ENCODE data around the gene POU4F2. TPM values are rescaled to one million over a fixed set of nuclear protein-coding genes. Genes with fewer than 3 reads are reported as not detected.

POU4F2 gene
- total and polyA plus RNA-seq, 2 donors (not counting 3 experiments of a cell fraction or from before 2014, with no cell fraction given), result not detected

GRCh38 chr4:146639506-146639932, 826 bp downstream of the POU4F2 start:
- no peak for FAIRE-seq
- Histone ChIP-seq H3K4me2 (ENCODE audit: insufficient read depth, low read length) (no peak overlapping the region), H2AFZ (ENCODE audit: low read depth, low read length) (no peak overlapping the region), H3K27ac (ENCODE audit: insufficient read depth, low read depth, low read length) (no peak overlapping the region), H3K4me3 (replicated peaks in 1 of 3; ENCODE audit: insufficient read depth in 1 of 3, low read depth in 1 of 3, low read length in 3 of 3) (no peak overlapping the region), H3K27me3 (ENCODE audit: control insufficient read depth in 2 of 2, insufficient read depth in 2 of 2, low read length in 2 of 2) (peaks cover 64 to 91% of the 10 kb centered on the region in 2 experiments), H3K79me2 (ENCODE audit: control insufficient read depth, insufficient read depth, low read length) (no peaks in the 10 kb centered on the region), H3K9ac (replicated peaks; ENCODE audit: extremely low read depth, insufficient read depth, low read length) (no peak overlapping the region), H3K36me3 (ENCODE audit: control insufficient read depth in 2 of 2, extremely low read depth in 1 of 2, insufficient read depth in 2 of 2, low read length in 2 of 2) (no peaks in the 10 kb centered on the region), H3K9me3 (replicated peaks; ENCODE audit: control insufficient read depth, insufficient read depth, low read length) (no peaks in the 10 kb centered on the region), H3K9me1 (replicated peaks; ENCODE audit: control insufficient read depth, extremely low read depth, insufficient read depth, low read length) (no peaks in the 10 kb centered on the region), H4K20me1 (replicated peaks; ENCODE audit: control insufficient read depth, extremely low read depth, insufficient read depth, low read length) (no peaks in the 10 kb centered on the region), H3K4me1 (ENCODE audit: control insufficient read depth, extremely low read depth, insufficient read depth, low read length) (peaks cover 3% of the 10 kb centered on the region)
- TF ChIP-seq GATA2 (IDR thresholded peaks at IDR 0.05; ENCODE audit: insufficient read depth, insufficient read length, low read depth, low read length), result no peak
- TF ChIP-seq MAX (IDR thresholded peaks at IDR 0.05; ENCODE audit: insufficient read depth, insufficient read length), result no peak
- TF ChIP-seq MYC (IDR thresholded peaks at IDR 0.05; ENCODE audit: low read depth, low read length), result no peak
- no peak for TF ChIP-seq JUN (IDR thresholded peaks at IDR 0.05; ENCODE audit: borderline replicate concordance, insufficient read depth, insufficient read length, low read depth)
- TF ChIP-seq EZH2 (IDR thresholded peaks at IDR 0.05; ENCODE audit: borderline replicate concordance, low read depth, low read length, severe bottlenecking), result no peak
- no peak for TF ChIP-seq POLR2A (IDR thresholded peaks at IDR 0.05; ENCODE audit: low read depth, low read length)
- no peak for TF ChIP-seq POLR2AphosphoS5 (IDR thresholded peaks at IDR 0.05; ENCODE audit: insufficient read depth, low read depth, low read length)
- no peak for TF ChIP-seq FOS (IDR thresholded peaks at IDR 0.05; ENCODE audit: borderline replicate concordance, insufficient read depth, low read length)
- TF ChIP-seq, protein P1, sequence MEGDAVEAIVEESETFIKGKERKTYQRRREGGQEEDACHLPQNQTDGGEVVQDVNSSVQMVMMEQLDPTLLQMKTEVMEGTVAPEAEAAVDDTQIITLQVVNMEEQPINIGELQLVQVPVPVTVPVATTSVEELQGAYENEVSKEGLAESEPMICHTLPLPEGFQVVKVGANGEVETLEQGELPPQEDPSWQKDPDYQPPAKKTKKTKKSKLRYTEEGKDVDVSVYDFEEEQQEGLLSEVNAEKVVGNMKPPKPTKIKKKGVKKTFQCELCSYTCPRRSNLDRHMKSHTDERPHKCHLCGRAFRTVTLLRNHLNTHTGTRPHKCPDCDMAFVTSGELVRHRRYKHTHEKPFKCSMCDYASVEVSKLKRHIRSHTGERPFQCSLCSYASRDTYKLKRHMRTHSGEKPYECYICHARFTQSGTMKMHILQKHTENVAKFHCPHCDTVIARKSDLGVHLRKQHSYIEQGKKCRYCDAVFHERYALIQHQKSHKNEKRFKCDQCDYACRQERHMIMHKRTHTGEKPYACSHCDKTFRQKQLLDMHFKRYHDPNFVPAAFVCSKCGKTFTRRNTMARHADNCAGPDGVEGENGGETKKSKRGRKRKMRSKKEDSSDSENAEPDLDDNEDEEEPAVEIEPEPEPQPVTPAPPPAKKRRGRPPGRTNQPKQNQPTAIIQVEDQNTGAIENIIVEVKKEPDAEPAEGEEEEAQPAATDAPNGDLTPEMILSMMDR (IDR thresholded peaks at IDR 0.05; ENCODE audit: extremely low read depth in 1 of 2, insufficient read depth in 1 of 2, low read depth in 1 of 2, low read length in 2 of 2), result no peak
- CTCF ChIA-PET, result no interaction called here
- POLR2A ChIA-PET, result no interaction called here
- no TSS peak for BruUV-seq (replicated peaks)
- dilution Hi-C loops (cut with MboI; ENCODE audit: extremely low pct_ligation_motif_present, low sequenced_read_pairs), result no loop called here
- intact Hi-C loops (cut with micrococcal nuclease), result loop anchor here (5.0 kb wide), 1 partner anchor 297 kb away; no protein-coding TSS in a partner anchor
- no peak for DNase-seq (ENCODE audit: low read depth, low spot score)
